Pancreas (tissue), 10 donors: Measurements from ENCODE around the gene SCN2A. TPM values are rescaled to one million over a fixed set of nuclear protein-coding genes. Genes with fewer than 3 reads are reported as not detected.
"Not testable (repeated sequence)": the region's sequence is repeated elsewhere in the genome, so short reads cannot be mapped to it uniquely, and the experiment has no call there.

Experiments used
- ATAC-seq, 4 donors: fragments of 200-7000 bp; cut with Tn5 transposase; one replicate each; pipeline versions ENCODE4 v1.8.0 to v1.9.1; 2020; ENCODE audit warnings: mild to moderate bottlenecking in 4 of 4, moderate library complexity in 4 of 4
- DNase-seq, 6 donors: peaks; one replicate each; pipeline ENCODE4 v3.0.0-alpha.2; 2020
- FAIRE-seq: peaks from 2 replicates; lab custom pipeline; 2012; peaks lifted over from hg19 to GRCh38; lab: Jason Lieb, UNC
- H3K27ac ChIP-seq, 4 donors: fragments of 200-600 bp; sonication (generic); 1 replicate in 3 of 4; 2 replicates in 1 of 4; pipeline versions ENCODE4 v1.5.0 to v1.8.0; 2020
- H3K27me3 ChIP-seq, 4 donors: fragments of 200-600 bp; one replicate each; pipeline ENCODE4 v1.8.0; 2021
- H3K36me3 ChIP-seq, 3 donors: fragments of 200-600 bp; sonication (generic) in 1 of 3; one replicate each; pipeline versions ENCODE4 v1.5.0 to v1.8.0; 2020 to 2021
- H3K4me1 ChIP-seq, 3 donors: fragments of 200-600 bp; one replicate each; pipeline ENCODE4 v1.8.0; 2021
- H3K4me3 ChIP-seq, 4 donors: fragments of 200-600 bp; sonication (generic) in 2 of 4; one replicate each; pipeline versions ENCODE4 v1.5.0 to v1.8.0; 2020 to 2021
- H3K9me3 ChIP-seq, 4 donors: fragments of 200-600 bp; one replicate each; pipeline ENCODE4 v1.8.0; 2021
- WGBS, 2 donors: extraction: QIAGEN DNeasy Blood & Tissue Kit; methylation state at CpG; one replicate each; pipeline ENCODE4 v1.1.7; 2013; 5-methylcytosine and 5-hydroxymethylcytosine counted together
- intact Hi-C, 3 donors: fragments of 100-400 bp; cut with DNase I; formaldehyde crosslinking; loops; one replicate each; pipeline versions ENCODE4 v1.11.1 to v1.14.2; 2022
- polyA plus RNA-seq, 2 donors: library from polyadenylated mRNA; stranded (reverse); fragments of 200-250 nt; gene quantifications; one replicate each; pipeline ENCODE4 v1.2.3, GENCODE V29; 2013
- total RNA-seq, 6 donors: library from RNA; stranded (reverse); fragmentation: NEBNext Ultra II Directional in 4 of 6; extraction: Animal tissue kit (Norgen Biotek cat#: 25700) in 4 of 6; gene quantifications; one replicate each; pipeline versions ENCODE4 v1.2.1 to v1.2.4, GENCODE V29; 2021 to 2023
- TF ChIP-seq, protein P1 (sequence below), 4 donors: fragments of 200-600 bp; sonication (generic) in 3 of 4; IDR thresholded peaks; one replicate each; pipeline versions ENCODE4 v1.5.0 to v1.8.0; 2021; ENCODE audit warnings: antibody characterized with exemption in 4 of 4
- donor health status: healthy with polysubstance abuse.
- donor health status: DM: no; HTN: no; CAD: no; lungs with moderate emphysema.
- donor health status: DM: no; HTN: no; CAD: no.
- donor health status: control.
- donor health status: control.
- donor health status: Bipolar disorder and iron deficiency.
- donor health status: DM: yes; HTN: yes; CAD: no.
- donor health status: DM: no; HTN: no; CAD: no.
- donor health status: DM: no; HTN: no; CAD: no.
- donor health status: DM: yes; HTN: yes; CAD: no.

Gene SCN2A
- total and polyA plus RNA-seq, 8 donors, result 0.08 to 0.34 (median 0.19) TPM

- FAIRE-seq (no peak), ATAC-seq (no peak), DNase-seq (no peak)
- Histone ChIP-seq H3K36me3 (no peaks in the 10 kb centered on the region), H3K4me1 (no peaks in the 10 kb centered on the region), H3K9me3 (no peaks in the 10 kb centered on the region), H3K27me3 (no peaks in the 10 kb centered on the region), H3K4me3 (no peak overlapping the region), H3K27ac (no peak overlapping the region)
- TF ChIP-seq, protein P1, sequence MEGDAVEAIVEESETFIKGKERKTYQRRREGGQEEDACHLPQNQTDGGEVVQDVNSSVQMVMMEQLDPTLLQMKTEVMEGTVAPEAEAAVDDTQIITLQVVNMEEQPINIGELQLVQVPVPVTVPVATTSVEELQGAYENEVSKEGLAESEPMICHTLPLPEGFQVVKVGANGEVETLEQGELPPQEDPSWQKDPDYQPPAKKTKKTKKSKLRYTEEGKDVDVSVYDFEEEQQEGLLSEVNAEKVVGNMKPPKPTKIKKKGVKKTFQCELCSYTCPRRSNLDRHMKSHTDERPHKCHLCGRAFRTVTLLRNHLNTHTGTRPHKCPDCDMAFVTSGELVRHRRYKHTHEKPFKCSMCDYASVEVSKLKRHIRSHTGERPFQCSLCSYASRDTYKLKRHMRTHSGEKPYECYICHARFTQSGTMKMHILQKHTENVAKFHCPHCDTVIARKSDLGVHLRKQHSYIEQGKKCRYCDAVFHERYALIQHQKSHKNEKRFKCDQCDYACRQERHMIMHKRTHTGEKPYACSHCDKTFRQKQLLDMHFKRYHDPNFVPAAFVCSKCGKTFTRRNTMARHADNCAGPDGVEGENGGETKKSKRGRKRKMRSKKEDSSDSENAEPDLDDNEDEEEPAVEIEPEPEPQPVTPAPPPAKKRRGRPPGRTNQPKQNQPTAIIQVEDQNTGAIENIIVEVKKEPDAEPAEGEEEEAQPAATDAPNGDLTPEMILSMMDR (IDR thresholded peaks at IDR 0.05), result no peak
- intact Hi-C loops, result no loop called here
- 70 to 85% methylated on average over 4 of the region's 4 CpGs for WGBS, 2 donors
These were observed 74.3 kb downstream of the SCN2A start for GRCh38 chr2:165313509-165313908.

- FAIRE-seq (no peak), ATAC-seq (no peak), DNase-seq (no peak)
- intact Hi-C loops, result no loop called here
- Histone ChIP-seq H3K27ac (no peak overlapping the region), H3K9me3 (no peaks in the 10 kb centered on the region), H3K27me3 (no peaks in the 10 kb centered on the region), H3K4me3 (no peak overlapping the region), H3K4me1 (no peaks in the 10 kb centered on the region), H3K36me3 (no peaks in the 10 kb centered on the region)
- TF ChIP-seq, protein P1 (IDR thresholded peaks at IDR 0.05), result no peak
- 60 to 73% methylated on average over 5 of the region's 5 CpGs for WGBS, 2 donors
These were observed 89.1 kb downstream of the SCN2A start for GRCh38 chr2:165328272-165328671.

DNA sequence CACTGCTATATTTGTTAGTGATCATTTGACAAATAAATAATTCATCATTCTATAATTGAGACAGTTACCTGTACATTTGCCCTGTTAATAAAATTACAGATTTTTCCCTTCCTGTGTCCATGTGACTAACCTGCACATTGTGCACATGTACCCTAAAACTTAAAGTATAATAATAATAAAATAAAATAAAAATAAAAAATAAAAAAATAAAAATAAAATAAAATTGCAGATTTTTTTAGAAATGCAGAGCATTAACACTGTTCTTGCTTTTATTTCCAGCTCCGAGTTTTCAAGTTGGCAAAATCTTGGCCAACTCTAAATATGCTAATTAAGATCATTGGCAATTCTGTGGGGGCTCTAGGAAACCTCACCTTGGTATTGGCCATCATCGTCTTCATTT is 105.1 kb downstream of the SCN2A start:
- ATAC-seq, DNase-seq, H3K36me3 ChIP-seq, intact Hi-C loops, H3K27me3 ChIP-seq, H3K4me3 ChIP-seq, H3K27ac ChIP-seq, H3K4me1 ChIP-seq, FAIRE-seq, H3K9me3 ChIP-seq: not testable (repeated sequence)
- 68 to 73% methylated on average over 2 of the region's 2 CpGs for WGBS, 2 donors

DNA sequence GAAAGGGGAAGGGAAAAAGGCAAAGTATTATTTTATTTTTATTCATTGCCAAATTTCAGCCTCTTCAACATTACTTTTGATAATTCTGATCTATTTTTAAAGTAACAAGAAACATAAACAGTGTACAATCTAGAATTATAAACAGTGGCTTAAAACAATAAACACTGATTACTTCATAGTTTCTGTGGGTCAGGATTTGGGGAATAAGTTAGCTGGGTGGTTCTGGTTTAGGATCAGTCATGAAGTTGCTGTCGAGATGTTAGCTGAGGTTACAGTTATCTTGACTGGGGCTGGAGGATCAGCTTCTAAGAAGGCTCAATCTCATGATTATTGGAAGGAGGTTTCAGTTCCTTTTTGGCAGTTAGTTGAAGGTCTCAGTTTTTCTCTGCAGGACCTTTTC is 109.2 kb downstream of the SCN2A start:
- no peak overlapping the region for H3K27ac ChIP-seq
- no peak for FAIRE-seq
- no peak for DNase-seq

DNA sequence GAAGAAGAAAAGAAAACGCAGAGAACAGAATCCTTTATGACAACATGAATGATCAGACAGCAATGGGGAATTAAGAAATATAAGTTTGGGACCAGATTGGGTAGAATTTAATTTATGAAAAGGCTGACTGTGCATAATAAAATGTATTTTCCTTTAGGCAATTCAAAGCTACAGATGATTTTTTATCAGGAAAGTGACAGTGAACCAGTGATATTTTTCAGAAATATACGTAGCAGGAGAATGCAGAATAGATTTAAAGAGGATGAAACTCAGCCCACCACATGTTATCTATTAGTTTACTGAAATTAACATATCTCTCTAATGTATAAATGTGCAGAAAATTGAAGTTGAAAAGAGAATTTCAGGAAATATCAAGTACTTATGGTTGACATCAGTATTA is 110.0 kb downstream of the SCN2A start:
- DNase-seq (no peak), ATAC-seq (no peak), FAIRE-seq (no peak)
- H3K4me1 ChIP-seq, result no peaks in the 10 kb centered on the region
- H3K4me3 ChIP-seq, result no peak overlapping the region
- no peak overlapping the region for H3K27ac ChIP-seq
- H3K9me3 ChIP-seq, result no peaks in the 10 kb centered on the region
- H3K36me3 ChIP-seq, result no peaks in the 10 kb centered on the region
- intact Hi-C loops, result no loop called here
- no peaks in the 10 kb centered on the region for H3K27me3 ChIP-seq
- 48 to 64% methylated on average over 2 of the region's 2 CpGs for WGBS, 2 donors
- TF ChIP-seq, protein P1 (IDR thresholded peaks at IDR 0.05), result no peak

More for the DNA sequence above, 109.2 kb downstream of the SCN2A start:
- H3K9me3 ChIP-seq, result no peaks in the 10 kb centered on the region
- peaks cover 0 to 3% (median 0%) of the 10 kb centered on the region in 4 donors for H3K27me3 ChIP-seq
- TF ChIP-seq, protein P1 (IDR thresholded peaks at IDR 0.05), result no peak
- intact Hi-C loops, result no loop called here
- no peaks in the 10 kb centered on the region for H3K36me3 ChIP-seq
- no peak for ATAC-seq
- H3K4me1 ChIP-seq, result no peaks in the 10 kb centered on the region
- H3K4me3 ChIP-seq, result no peak overlapping the region
- 74 to 78% methylated on average over 1 of the region's 1 CpG for WGBS, 2 donors
